Esophagus muscularis mucosa (tissue), 4 donors: Measurements from ENCODE around the gene LIME1. TPM values are rescaled to one million over a fixed set of nuclear protein-coding genes. Genes with fewer than 3 reads are reported as not detected.

Source experiments
- DNase-seq: peaks from one replicate; pipeline ENCODE4 v3.0.0-alpha.2; 2017; ENCODE audit errors: extremely low spot score
- H3K27ac ChIP-seq, 4 donors: fragments of 200-600 bp; sonication (generic); replicated peaks in 1 of 4; 1 replicate in 3 of 4; 2 replicates in 1 of 4; pipeline ENCODE4 v1.5.1; 2016 to 2019; ENCODE audit warnings: mild to moderate bottlenecking in 1 of 4
- H3K27me3 ChIP-seq, 4 donors: fragments of 200-600 bp; sonication (generic); one replicate each; pipeline versions ENCODE4 v1.5.1 to v1.6.0; 2016 to 2019
- H3K36me3 ChIP-seq, 4 donors: fragments of 200-600 bp; sonication (generic); one replicate each; pipeline ENCODE4 v1.5.1; 2016 to 2019
- H3K4me1 ChIP-seq, 4 donors: fragments of 200-600 bp; sonication (generic); one replicate each; pipeline ENCODE4 v1.5.1; 2016 to 2019
- H3K4me3 ChIP-seq, 4 donors: fragments of 200-600 bp; sonication (generic); 1 replicate in 2 of 4; 2 replicates in 2 of 4; pipeline ENCODE4 v1.5.1; 2016 to 2019; ENCODE audit warnings: mild to moderate bottlenecking in 4 of 4, moderate library complexity in 1 of 4
- H3K9me3 ChIP-seq, 4 donors: fragments of 200-600 bp; sonication (generic); 1 replicate in 3 of 4; 2 replicates in 1 of 4; pipeline ENCODE4 v1.5.1; 2016 to 2019
- CTCF ChIP-seq, 3 experiments: fragments of 200-600 bp in 2 of 3; fragments of 450-650 bp in 1 of 3; sonication (generic) in 2 of 3; IDR thresholded peaks; one replicate each; pipeline ENCODE4 v1.5.1; 2017 to 2019; ENCODE audit warnings: antibody characterized with exemption in 3 of 3, mild to moderate bottlenecking in 2 of 3, moderate library complexity in 1 of 3
- EP300 ChIP-seq: sonication (generic); formaldehyde crosslinking; IDR thresholded peaks from one replicate; pipeline ENCODE4 v1.6.1; 2017; ENCODE audit warnings: antibody characterized with exemption
- POLR2A ChIP-seq: fragments of 450-650 bp; IDR thresholded peaks from one replicate; pipeline ENCODE4 v1.6.1; 2017; ENCODE audit warnings: antibody characterized with exemption, moderate library complexity, mild to moderate bottlenecking, low read depth
- POLR2AphosphoS5 ChIP-seq, 2 donors: sonication (generic); formaldehyde crosslinking; IDR thresholded peaks; one replicate each; pipeline ENCODE4 v1.6.1; 2017; ENCODE audit warnings: antibody characterized with exemption in 2 of 2
- WGBS: methylation state at CpG from one replicate; pipeline ENCODE4 v1.1.5; 2018; 5-methylcytosine and 5-hydroxymethylcytosine counted together
- intact Hi-C: fragments of 100-400 bp; cut with DNase I; formaldehyde crosslinking; loops from one replicate; pipeline ENCODE4 v1.15.1; 2023
- total RNA-seq, 4 donors: library from RNA; depleted of rRNA; stranded (reverse); fragments of >200 nt; gene quantifications; one replicate each; pipeline versions ENCODE4 v1.1.0 to v1.2.1, GENCODE V29; 2016

The LIME1 gene
- total RNA-seq, 4 donors from 2014 or later = 9.4 to 15.4 (median 10.9) TPM

GRCh38 chr20:63703471-63703975, 32.9 kb upstream of the LIME1 start:
- Histone ChIP-seq H3K9me3 (no peaks in the 10 kb centered on the region), H3K27me3 (no peaks in the 10 kb centered on the region), H3K4me3 (no peak overlapping the region), H3K4me1 (peaks cover 30 to 55% (median 36%) of the 10 kb centered on the region in 4 donors), H3K27ac (no peak overlapping the region), H3K36me3 (peaks cover 19 to 61% (median 56%) of the 10 kb centered on the region in 4 donors)
- intact Hi-C loops = no loop called here
- DNase-seq = no peak
- TF ChIP-seq POLR2A (no peak), EP300 (no peak), CTCF (IDR thresholded peaks at IDR 0.05) (no peak), POLR2AphosphoS5 (IDR thresholded peaks at IDR 0.05) (no peak)
- WGBS = 88% methylated on average over 11 of the region's 15 CpGs

GRCh38 chr20:63703976-63704748, 32.3 kb upstream of the LIME1 start:
- no peak for TF ChIP-seq POLR2A
- Histone ChIP-seq H3K27ac (no peak overlapping the region), H3K4me3 (no peak overlapping the region), H3K9me3 (no peaks in the 10 kb centered on the region), H3K36me3 (peaks cover 19 to 64% (median 59%) of the 10 kb centered on the region in 4 donors), H3K27me3 (no peaks in the 10 kb centered on the region), H3K4me1 (peaks cover 30 to 55% (median 36%) of the 10 kb centered on the region in 4 donors)
- intact Hi-C loops = no loop called here
- 89% methylated on average over 9 of the region's 11 CpGs for WGBS
- DNase-seq = no peak

GRCh38 chr20:63704749-63705117, 31.7 kb upstream of the LIME1 start:
- intact Hi-C loops = loop anchor here (5.0 kb wide), 1 partner anchor 47 kb away; the partner anchor contains the start of gene RTEL1
- DNase-seq = no peak
- Histone ChIP-seq H3K9me3 (no peaks in the 10 kb centered on the region), H3K4me1 (peaks cover 29 to 55% (median 36%) of the 10 kb centered on the region in 4 donors), H3K27me3 (no peaks in the 10 kb centered on the region), H3K36me3 (peaks cover 19 to 70% (median 60%) of the 10 kb centered on the region in 4 donors), H3K27ac (no peak overlapping the region), H3K4me3 (no peak overlapping the region)
- no peak for TF ChIP-seq POLR2AphosphoS5 (IDR thresholded peaks at IDR 0.05)
- no peak for TF ChIP-seq POLR2A
- no peak for TF ChIP-seq CTCF (IDR thresholded peaks at IDR 0.05)
- no peak for TF ChIP-seq EP300
- 82% methylated on average over 6 of the region's 6 CpGs for WGBS

- TF ChIP-seq POLR2A (no peak), CTCF (IDR thresholded peaks at IDR 0.05) (no peak), EP300 (no peak), POLR2AphosphoS5 (IDR thresholded peaks at IDR 0.05) (no peak)
- DNase-seq = no peak
- H3K27ac ChIP-seq = peak overlapping the region in 1 of 4 donors; percentile 96
- no peaks in the 10 kb centered on the region for H3K27me3 ChIP-seq
- no peaks in the 10 kb centered on the region for H3K9me3 ChIP-seq
- H3K4me1 ChIP-seq = peaks cover 25 to 54% (median 36%) of the 10 kb centered on the region in 4 donors
- WGBS = 81% methylated on average over 7 of the region's 8 CpGs
- H3K36me3 ChIP-seq = peaks cover 19 to 72% (median 58%) of the 10 kb centered on the region in 4 donors
- intact Hi-C loops = loop anchor here (5.0 kb wide), 1 partner anchor 48 kb away; the partner anchor contains the start of gene RTEL1
- H3K4me3 ChIP-seq = no peak overlapping the region
These were observed 31.0 kb upstream of the LIME1 start for GRCh38 chr20:63705232-63706026.
